Inflammatory macrophage treated with lipopolysaccharide for 1 hour (primary cell): ENCODE measurements around the gene PBLD.
"Not testable (repeated sequence)": the region's sequence is repeated elsewhere in the genome, so short reads cannot be mapped to it uniquely, and the experiment has no call there.

Experiments used
- DNase-seq, 2 donors: peaks; one replicate each; pipeline ENCODE4 v3.0.0-alpha.2; 2020 to 2022

PBLD gene

DNA sequence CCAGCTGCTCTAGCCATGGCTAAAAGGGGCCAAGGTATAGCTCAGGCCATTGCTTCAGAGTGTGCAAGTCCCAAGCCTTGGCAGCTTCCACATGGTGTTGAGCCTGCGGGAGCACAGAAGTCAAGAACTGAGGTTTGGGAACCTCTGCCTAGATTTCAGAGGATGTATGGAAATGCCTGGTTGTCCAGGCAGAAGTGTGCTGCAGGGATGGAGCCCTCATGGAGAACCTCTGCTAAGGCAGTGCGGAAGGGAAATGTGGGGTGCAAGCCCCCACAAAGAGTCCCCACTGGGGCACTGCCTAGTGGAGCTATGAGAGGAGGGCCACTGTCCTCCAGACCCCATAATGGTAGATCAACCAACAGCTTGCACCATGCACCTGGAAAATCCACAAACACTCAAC, 54.9 kb downstream of the PBLD start:
- not testable (repeated sequence) for DNase-seq

DNA sequence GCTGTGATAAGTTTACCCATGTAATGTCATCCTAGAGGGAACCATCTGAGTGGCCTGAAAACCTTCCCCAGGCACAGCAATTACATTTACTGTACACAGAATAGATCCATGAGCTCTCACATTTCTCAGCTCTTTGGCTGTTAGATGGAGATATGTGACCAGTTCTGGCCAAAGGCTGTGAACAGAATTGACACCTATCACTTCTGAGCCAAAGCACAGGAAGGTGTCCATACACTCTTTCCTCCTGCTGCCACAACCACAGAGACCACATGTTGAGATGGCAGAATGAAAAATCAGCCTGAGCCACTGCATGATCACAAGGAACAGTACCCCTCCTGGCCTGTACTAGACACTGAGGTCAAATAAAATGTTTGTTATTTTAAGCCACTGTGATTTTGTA, 56.5 kb downstream of the PBLD start:
- DNase-seq = no peak

- DNase-seq = no peak
Observed at GRCh38 chr10:68275600-68276126, 57.1 kb downstream of the PBLD start.

GRCh38 chr10:68272833-68273232, 59.9 kb downstream of the PBLD start:
- no peak for DNase-seq

DNA sequence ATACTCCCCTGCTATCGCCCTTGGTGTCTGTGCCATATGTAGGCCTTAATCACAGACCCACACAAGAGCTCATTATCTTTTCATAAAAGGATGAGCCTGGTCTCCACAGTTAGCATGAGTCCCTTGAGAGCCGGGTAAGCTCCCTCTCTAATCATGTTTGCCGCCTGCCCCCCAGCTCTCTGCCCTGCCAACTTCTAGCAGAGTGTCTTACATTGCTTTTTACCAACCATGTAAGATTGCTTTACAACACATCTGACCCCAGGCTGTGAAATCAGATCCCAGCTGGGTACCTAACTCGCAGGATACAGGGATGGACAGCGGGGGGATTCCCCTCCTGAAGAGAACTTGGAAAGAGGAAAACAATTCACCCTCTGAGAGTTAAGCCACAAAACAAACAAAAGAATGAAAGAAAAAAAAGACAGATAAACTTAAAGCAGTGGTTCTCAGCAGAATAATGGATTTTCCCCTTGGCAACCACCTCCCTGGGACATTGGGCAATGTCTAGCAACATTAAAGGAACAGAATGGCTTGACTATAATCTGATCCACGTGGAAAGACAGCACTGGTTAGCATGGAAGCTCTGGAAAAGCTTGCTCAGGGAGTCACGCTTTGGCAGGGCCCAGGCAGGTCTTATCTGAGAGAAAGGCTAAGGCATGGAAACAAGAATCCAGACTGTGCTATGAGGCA, 61.4 kb downstream of the PBLD start:
- no peak for DNase-seq

DNA sequence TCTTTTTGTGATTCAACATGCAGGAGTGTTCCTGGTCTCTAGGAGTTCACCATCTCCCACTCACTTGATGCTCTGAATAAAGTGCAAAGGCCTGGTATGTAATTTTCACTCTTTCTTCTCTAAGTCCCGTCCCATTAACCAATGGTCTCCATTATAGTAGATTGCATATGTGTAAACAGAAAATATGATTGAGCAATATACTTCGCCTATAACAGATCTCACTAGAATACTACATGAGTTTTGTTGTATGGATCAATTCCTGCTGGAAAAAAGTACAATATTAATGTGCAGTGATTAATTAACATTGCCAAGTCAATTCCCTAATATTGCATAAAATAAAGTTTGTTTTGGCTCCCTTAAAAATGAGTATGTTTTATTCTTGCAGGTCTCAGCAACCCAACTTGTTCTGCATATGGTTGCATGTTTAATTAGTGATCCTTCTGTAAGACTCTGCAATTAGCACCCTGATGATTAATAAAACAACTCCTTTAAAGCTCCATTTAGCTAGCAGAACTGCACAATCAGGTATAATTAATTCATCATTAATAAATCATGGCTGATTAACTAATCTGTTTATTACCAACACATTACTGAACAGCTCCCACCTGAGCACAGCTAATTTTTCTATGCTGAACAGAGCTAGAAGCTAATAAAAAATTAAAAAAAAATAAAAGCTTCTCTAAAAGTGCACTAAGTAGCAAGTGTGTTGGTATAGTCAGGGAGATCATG, 63.0 kb downstream of the PBLD start:
- no peak for DNase-seq

- DNase-seq = no peak
Observed at GRCh38 chr10:68261132-68261856, 71.4 kb downstream of the PBLD start.

GRCh38 chr10:68253346-68253745, 79.4 kb downstream of the PBLD start:
- no peak for DNase-seq

GRCh38 chr10:68251625-68252495, 80.9 kb downstream of the PBLD start:
- DNase-seq = peak; percentile 19 to 23

GRCh38 chr10:68251151-68251550, 81.6 kb downstream of the PBLD start:
- no peak for DNase-seq

GRCh38 chr10:68249297-68249696, 83.4 kb downstream of the PBLD start:
- DNase-seq = no peak

DNA sequence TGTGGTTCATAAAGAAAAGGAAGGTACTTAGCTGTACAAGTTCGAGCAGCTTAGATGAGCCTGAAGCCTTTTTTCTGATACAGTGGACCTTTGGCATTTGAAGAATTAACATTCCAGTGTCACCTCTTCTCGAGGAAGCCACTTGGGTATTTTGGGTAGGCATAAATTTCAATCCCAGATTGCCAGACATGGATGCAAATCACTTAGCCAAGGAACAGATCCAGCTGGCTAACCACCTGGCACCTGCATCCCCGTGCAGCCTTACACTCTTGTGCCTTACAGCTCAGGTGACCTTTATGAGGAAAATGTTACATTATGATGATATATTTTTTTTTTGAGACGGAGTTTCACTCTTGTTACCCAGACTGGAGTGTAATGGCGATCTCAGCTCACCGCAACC, 84.8 kb downstream of the PBLD start:
- no peak for DNase-seq

- DNase-seq = not testable (repeated sequence)
Observed at GRCh38 chr10:68246397-68246796, 86.3 kb downstream of the PBLD start.

- DNase-seq = no peak
Observed at GRCh38 chr10:68242051-68242450, 90.7 kb downstream of the PBLD start.

DNA sequence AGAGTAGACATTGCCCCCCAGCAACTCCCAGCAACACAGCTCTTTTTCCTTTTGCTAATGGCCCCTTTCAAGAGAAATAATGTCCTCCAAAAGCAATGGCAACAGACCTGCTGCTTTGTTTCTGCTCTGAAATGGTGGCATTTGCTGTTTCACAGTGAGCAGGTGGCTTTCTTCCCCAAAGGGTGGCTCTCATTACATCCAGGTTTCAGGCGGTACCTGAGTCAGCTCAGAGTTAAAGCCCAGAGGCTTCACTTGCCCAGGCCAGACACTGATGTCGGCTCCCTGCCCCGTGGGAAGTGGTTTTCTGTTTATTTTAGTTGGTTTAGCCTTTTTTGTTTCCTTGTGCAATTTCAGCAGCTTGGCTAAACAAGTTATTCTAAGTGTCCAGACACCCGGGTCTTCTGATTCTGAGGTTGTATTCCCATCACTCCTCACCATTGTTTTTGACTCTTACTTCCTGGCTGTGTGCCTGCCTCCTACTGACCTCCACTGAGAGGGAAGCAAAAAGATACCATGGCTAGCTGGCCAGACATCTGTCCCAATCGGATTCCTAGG, 93.1 kb downstream of the PBLD start:
- DNase-seq = no peak

GRCh38 chr10:68239069-68239468, 93.7 kb downstream of the PBLD start:
- no peak for DNase-seq

- DNase-seq = no peak
Observed at GRCh38 chr10:68238371-68238770, 94.4 kb downstream of the PBLD start.

GRCh38 chr10:68237173-68237572, 95.6 kb downstream of the PBLD start:
- DNase-seq = no peak

DNA sequence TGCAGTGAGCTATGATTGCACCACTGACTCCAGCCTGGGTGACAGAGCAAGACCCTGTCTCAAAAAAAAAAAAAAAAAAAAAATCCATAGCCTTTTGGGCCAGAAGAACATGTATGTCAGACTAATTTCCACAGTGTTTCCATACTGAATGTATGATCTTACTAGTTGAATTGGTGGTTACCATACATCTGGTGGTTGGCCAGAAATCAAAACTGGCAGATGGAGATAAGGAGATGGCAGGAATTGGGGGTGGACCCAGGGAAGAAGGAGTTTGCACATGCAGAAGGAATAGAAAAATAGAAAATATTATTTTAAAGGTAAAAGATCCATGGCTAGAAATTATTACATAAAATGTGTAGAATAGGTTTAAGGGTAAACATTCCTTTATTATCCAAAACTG, 97.1 kb downstream of the PBLD start:
- no peak for DNase-seq

GRCh38 chr10:68235111-68235510, 97.6 kb downstream of the PBLD start:
- DNase-seq = no peak

DNA sequence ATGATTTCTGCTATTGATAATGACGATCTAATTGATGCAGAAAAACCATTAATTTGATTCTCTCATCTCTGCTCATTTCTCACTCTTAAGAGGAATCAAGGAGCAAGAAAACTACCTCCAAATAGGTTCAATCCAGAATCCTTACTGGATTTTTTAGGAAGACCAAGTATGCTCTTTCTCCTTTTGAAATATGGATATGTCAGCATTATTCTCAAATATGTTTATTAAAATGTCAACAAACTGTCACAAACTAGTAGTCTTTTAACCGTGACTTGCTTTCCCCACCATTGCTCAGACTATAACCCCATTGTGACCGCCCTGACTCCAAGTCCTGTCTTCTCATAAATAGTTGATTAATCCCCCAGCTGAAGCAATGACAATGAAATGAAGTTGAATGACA, 99.7 kb downstream of the PBLD start:
- DNase-seq = no peak
